Heart right ventricle (tissue), 16 donors: ENCODE data around the gene DUS3L. TPM values are rescaled to one million over a fixed set of nuclear protein-coding genes. Genes with fewer than 3 reads are reported as not detected.

Experiments used
- ATAC-seq, 8 donors: fragments of 200-7000 bp; cut with Tn5 transposase; one replicate each; pipeline ENCODE4 v1.9.1; 2020; ENCODE audit warnings: mild to moderate bottlenecking in 8 of 8, moderate library complexity in 8 of 8, moderate number of reproducible peaks in 1 of 8
- DNase-seq, 2 donors: peaks; one replicate each; pipeline ENCODE4 v3.0.0-alpha.2; 2020
- H3K27ac ChIP-seq, 10 donors: fragments of 200-600 bp; sonication (generic) in 2 of 10; one replicate each; pipeline versions ENCODE4 v1.5.0 to v1.8.0; 2020 to 2022; ENCODE audit warnings: mild to moderate bottlenecking in 3 of 10
- H3K27me3 ChIP-seq, 7 donors: fragments of 200-600 bp; one replicate each; pipeline ENCODE4 v1.8.0; 2021 to 2022; ENCODE audit warnings: mild to moderate bottlenecking in 2 of 7
- H3K36me3 ChIP-seq, 9 donors: fragments of 200-600 bp; sonication (generic) in 1 of 9; one replicate each; pipeline versions ENCODE4 v1.5.0 to v1.8.0; 2020 to 2022; ENCODE audit warnings: mild to moderate bottlenecking in 2 of 9
- H3K4me1 ChIP-seq, 9 donors: fragments of 200-600 bp; sonication (generic) in 1 of 9; one replicate each; pipeline versions ENCODE4 v1.5.0 to v1.8.0; 2020 to 2022; ENCODE audit warnings: mild to moderate bottlenecking in 4 of 9
- H3K4me3 ChIP-seq, 10 donors: fragments of 200-600 bp; sonication (generic) in 2 of 10; one replicate each; pipeline versions ENCODE4 v1.5.0 to v1.8.0; 2020 to 2022; ENCODE audit warnings: mild to moderate bottlenecking in 7 of 10, moderate library complexity in 2 of 10
- H3K9me3 ChIP-seq, 11 donors: fragments of 200-600 bp in 10 of 11; sonication (generic) in 2 of 11; one replicate each; pipeline versions ENCODE4 v1.5.0 to v1.8.0; 2013 to 2022; ENCODE audit warnings: mild to moderate bottlenecking in 2 of 11, control low read depth in 1 of 11, moderate library complexity in 1 of 11
- WGBS, 2 donors: extraction: QIAGEN DNeasy Blood & Tissue Kit; methylation state at CpG; one replicate each; pipeline ENCODE4 v1.1.7; 2013; ENCODE audit warnings: inconsistent platforms in 1 of 2; 5-methylcytosine and 5-hydroxymethylcytosine counted together
- intact Hi-C, 10 donors: fragments of 100-400 bp; cut with DNase I; formaldehyde crosslinking; loops; one replicate each; pipeline versions ENCODE4 v1.11.1 to v1.14.2; 2022
- polyA plus RNA-seq, 2 donors: library from polyadenylated mRNA; stranded (reverse); fragments of 200-250 nt; gene quantifications; one replicate each; pipeline ENCODE4 v1.2.3, GENCODE V29; 2013
- total RNA-seq, 10 donors: library from RNA; stranded (reverse); fragmentation: NEBNext Ultra II Directional in 3 of 10; extraction: Animal tissue kit (Norgen Biotek cat#: 25700) in 3 of 10; gene quantifications; one replicate each; pipeline versions ENCODE4 v1.2.1 to v1.2.4, GENCODE V29; 2021 to 2023
- TF ChIP-seq, protein P1 (sequence below), 9 donors: fragments of 200-600 bp; sonication (generic) in 2 of 9; IDR thresholded peaks; one replicate each; pipeline versions ENCODE4 v1.5.0 to v1.8.0; 2021 to 2022; ENCODE audit warnings: antibody characterized with exemption in 9 of 9, mild to moderate bottlenecking in 5 of 9, moderate library complexity in 1 of 9
- donor health status: Arrhythmogenic right ventricular cardiomyopathy.
- donor health status: ischemic (EF 13 %, LVEDD 7.1; RV severe dilation, severe dysfunction).
- donor health status: healthy with polysubstance abuse.
- donor health status: DM: no; HTN: yes; CAD: no.
- donor health status: DM: no; HTN: no; CAD: no.
- donor health status: ischemic (EF 25% LVEDD 6.9; RV normal size, moderate dysfunction).
- donor health status: ischemic (EF 25% LVEDD 5.7; RV mildly dilated, moderate dysfunction).
- donor health status: healthy.
- donor health status: DM: yes; HTN: yes; CAD: no.
- donor health status: Ischemic cardiomyopathy.
- donor health status: ischemic (EF 35%, LVEDD 5.7; RV mildly dilated, moderate dysfunction).
- donor health status: nonischemic (EF 11% LVEDD 7.7; RV severe dilation, severe dysfunction).
- donor health status: DM: yes; HTN: yes; CAD: no.
- donor health status: PGD.
- donor health status: ischemic (EF 29% LVEDD 5.4; RV normal size, mild dysfunction).
- donor health status: nonischemic (EF 23%, LVEDD 6.1; RV moderate dilation, normal function).

Gene DUS3L
- total and polyA plus RNA-seq, 12 donors, result 11.5 to 37.7 (median 14.6) TPM

DNA sequence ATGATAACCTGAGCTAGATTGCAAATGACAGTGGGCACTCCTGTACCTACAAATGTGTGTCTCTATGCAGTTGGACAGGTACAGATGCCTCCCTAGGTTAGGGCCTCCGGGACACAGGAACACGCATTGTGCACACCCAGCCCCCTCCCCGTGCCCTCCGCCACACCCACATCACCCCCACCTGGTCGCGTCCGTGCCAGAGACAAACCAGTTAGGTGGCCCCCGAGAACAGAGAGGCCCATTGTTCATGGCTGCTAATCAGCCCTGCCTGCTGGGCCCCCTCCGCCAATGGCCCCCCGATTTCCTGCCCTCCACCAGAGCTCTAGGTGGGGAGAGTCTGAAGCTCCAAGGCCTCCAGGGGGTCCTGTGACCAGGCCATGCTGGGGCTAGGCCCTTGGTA, 27.6 kb upstream of the DUS3L start:
- no peak for ATAC-seq
- 77 to 82% methylated on average over 10 of the region's 10 CpGs for WGBS, 2 donors

DNA sequence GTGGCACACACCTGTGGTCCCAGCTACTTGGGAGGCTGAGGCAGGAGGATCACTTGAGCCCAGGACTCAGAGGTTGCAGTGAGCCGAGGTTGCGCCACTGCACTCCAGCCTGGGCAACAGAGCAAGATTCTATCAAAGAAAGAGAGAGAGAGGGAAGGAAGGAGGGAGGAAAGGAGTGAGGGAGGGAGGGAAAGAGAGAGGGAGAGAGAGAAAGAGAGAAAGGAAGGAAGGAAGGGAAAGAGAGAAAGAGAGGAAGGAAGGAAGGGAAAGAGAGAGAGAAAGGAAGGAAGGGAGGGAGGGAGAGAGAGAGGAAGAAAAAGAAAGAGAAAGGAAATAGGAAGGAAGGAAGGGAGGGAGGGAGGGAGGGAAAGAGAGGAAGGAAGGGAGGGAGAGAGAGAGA, 26.3 kb upstream of the DUS3L start:
- peaks cover 0 to 4% (median 0%) of the 10 kb centered on the region in 7 donors for H3K27me3 ChIP-seq
- no peaks in the 10 kb centered on the region for H3K36me3 ChIP-seq
- H3K4me1 ChIP-seq, result no peaks in the 10 kb centered on the region
- ATAC-seq (no peak), DNase-seq (no peak)
- no peak overlapping the region for H3K27ac ChIP-seq
- WGBS, 2 donors, result 88 to 92% methylated on average over 2 of the region's 2 CpGs
- H3K9me3 ChIP-seq, result no peaks in the 10 kb centered on the region
- TF ChIP-seq, protein P1, sequence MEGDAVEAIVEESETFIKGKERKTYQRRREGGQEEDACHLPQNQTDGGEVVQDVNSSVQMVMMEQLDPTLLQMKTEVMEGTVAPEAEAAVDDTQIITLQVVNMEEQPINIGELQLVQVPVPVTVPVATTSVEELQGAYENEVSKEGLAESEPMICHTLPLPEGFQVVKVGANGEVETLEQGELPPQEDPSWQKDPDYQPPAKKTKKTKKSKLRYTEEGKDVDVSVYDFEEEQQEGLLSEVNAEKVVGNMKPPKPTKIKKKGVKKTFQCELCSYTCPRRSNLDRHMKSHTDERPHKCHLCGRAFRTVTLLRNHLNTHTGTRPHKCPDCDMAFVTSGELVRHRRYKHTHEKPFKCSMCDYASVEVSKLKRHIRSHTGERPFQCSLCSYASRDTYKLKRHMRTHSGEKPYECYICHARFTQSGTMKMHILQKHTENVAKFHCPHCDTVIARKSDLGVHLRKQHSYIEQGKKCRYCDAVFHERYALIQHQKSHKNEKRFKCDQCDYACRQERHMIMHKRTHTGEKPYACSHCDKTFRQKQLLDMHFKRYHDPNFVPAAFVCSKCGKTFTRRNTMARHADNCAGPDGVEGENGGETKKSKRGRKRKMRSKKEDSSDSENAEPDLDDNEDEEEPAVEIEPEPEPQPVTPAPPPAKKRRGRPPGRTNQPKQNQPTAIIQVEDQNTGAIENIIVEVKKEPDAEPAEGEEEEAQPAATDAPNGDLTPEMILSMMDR (IDR thresholded peaks at IDR 0.05), result no peak
- H3K4me3 ChIP-seq, result no peak overlapping the region
- intact Hi-C loops, result no loop called here

More for the DNA sequence above, 27.6 kb upstream of the DUS3L start:
- intact Hi-C loops, result no loop called here
- Histone ChIP-seq H3K36me3 (no peaks in the 10 kb centered on the region), H3K27me3 (peaks cover 0 to 6% (median 0%) of the 10 kb centered on the region in 7 donors), H3K4me3 (no peak overlapping the region), H3K4me1 (no peaks in the 10 kb centered on the region), H3K9me3 (no peaks in the 10 kb centered on the region), H3K27ac (no peak overlapping the region)
- DNase-seq, result no peak
- TF ChIP-seq, protein P1 (IDR thresholded peaks at IDR 0.05), result no peak

DNA sequence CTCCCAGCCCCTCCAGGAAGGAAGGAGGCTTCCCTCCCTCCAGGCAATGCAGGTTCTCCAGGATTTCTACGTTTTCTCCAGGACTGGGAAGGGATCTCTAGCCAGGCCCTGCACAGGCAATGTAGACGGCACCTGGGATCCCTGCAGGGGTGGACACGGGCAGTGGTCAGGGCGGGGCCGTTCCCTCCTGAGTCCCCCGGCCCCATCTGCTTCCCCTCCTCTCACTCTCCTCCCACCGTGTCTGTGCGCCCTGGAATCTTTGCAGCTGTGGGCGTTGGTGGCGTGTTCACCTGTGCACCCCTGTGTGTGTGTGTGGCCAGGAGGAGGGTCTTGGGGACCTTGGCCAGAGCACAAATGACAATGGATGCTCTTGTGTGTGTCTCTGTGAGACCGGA, 23.9 kb upstream of the DUS3L start:
- H3K4me3 ChIP-seq, result no peak overlapping the region
- H3K4me1 ChIP-seq, result no peaks in the 10 kb centered on the region
- peaks cover 0 to 4% (median 0%) of the 10 kb centered on the region in 7 donors for H3K27me3 ChIP-seq
- TF ChIP-seq, protein P1 (IDR thresholded peaks at IDR 0.05), result no peak
- no peak overlapping the region for H3K27ac ChIP-seq
- no peaks in the 10 kb centered on the region for H3K9me3 ChIP-seq
- WGBS, 2 donors, result 65 to 77% methylated on average over 11 of the region's 11 CpGs
- intact Hi-C loops, result no loop called here
- ATAC-seq (peak in 1 of 8 donors; percentile 32), DNase-seq (no peak)
- H3K36me3 ChIP-seq, result no peaks in the 10 kb centered on the region

DNA sequence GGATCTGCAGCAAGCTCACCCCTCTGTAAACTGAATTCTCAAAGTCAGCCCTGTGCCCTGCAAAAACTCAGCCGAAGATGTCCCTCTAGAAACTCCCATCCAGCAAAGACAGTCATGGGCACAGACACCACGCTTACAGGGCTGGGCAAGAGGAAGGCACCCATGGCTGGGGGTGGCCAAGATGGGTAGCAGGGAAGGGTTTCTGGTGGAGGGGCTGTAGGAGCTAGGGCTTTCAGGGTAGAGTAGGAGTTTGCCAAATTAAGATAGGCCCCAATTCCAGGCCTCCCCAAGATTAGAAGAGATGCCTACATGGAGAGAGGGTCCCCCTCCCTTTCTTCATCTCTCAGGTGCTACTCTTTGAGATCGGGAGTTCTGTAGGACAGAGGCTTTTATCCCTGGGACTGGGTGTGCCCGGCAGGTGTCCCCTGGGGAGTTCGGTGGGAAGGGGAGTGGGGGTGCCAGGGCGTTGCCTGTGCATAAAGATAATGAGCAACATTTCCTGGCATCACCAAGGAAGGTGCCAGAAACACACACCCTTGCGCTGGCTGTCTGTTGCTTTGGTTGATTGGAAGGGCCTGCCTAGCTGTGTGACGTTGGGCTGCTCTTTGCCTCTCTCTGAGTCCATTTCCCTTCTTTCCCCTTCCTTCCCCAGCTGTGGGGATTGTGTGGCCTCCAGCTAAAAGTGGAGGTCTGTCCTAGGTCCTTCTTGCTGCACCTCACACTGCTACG, 23.3 kb upstream of the DUS3L start:
- DNase-seq, result no peak
- H3K9me3 ChIP-seq, result no peaks in the 10 kb centered on the region
- no peaks in the 10 kb centered on the region for H3K4me1 ChIP-seq
- no peak for ATAC-seq
- peaks cover 0 to 4% (median 0%) of the 10 kb centered on the region in 7 donors for H3K27me3 ChIP-seq
- H3K4me3 ChIP-seq, result no peak overlapping the region
- intact Hi-C loops, result no loop called here
- H3K36me3 ChIP-seq, result no peaks in the 10 kb centered on the region
- H3K27ac ChIP-seq, result no peak overlapping the region
- TF ChIP-seq, protein P1 (IDR thresholded peaks at IDR 0.05), result no peak
- 73 to 75% methylated on average over 9 of the region's 9 CpGs for WGBS, 2 donors
